ENCODE data around the gene FANCC. TPM values are rescaled to one million over a fixed set of nuclear protein-coding genes. Genes with fewer than 3 reads are reported as not detected.

Gene FANCC
- total RNA-seq, 1 experiment from 2014 or later, result 19.4 TPM

- no peaks in the 10 kb centered on the region for H3K9me3 ChIP-seq (ENCODE audit: control insufficient read depth in 1 of 2, insufficient read depth in 1 of 2, low read depth in 1 of 2, low read length in 2 of 2)
- no peaks in the 10 kb centered on the region for H4K20me1 ChIP-seq (ENCODE audit: insufficient read depth)
- no peaks in the 10 kb centered on the region for H3K79me2 ChIP-seq (ENCODE audit: insufficient read depth, low read length)
- H3K36me3 ChIP-seq (ENCODE audit: control insufficient read depth in 1 of 2, insufficient read depth in 2 of 2, low read length in 2 of 2), result no peaks in the 10 kb centered on the region
- no peak overlapping the region for H2AFZ ChIP-seq (ENCODE audit: low read depth, low read length, poor library complexity, severe bottlenecking)
- H3K4me3 ChIP-seq (replicated peaks in 1 of 2; ENCODE audit: low read depth in 1 of 2, low read length in 2 of 2), result no peak overlapping the region
- POLR2A ChIA-PET, result no interaction called here
- RAD21 ChIA-PET (ENCODE audit: low non-redundant PET in 1 of 2, low total read pairs in 2 of 2, uncharacterized antibody in 2 of 2, unreplicated experiment in 2 of 2), result no interaction called here
- H3K4me2 ChIP-seq (ENCODE audit: low read length), result no peak overlapping the region
- DNase-seq (ENCODE audit: low read depth, low spot score) (no peak), ATAC-seq (no peak)
- H3K9me2 ChIP-seq (ENCODE audit: insufficient read depth), result no peaks in the 10 kb centered on the region
- BruUV-seq (replicated peaks), result no TSS peak
- H3K27ac ChIP-seq (ENCODE audit: low read depth, low read length), result no peak overlapping the region
- intact Hi-C loops (cut with micrococcal nuclease), result loop anchor here (10.0 kb wide), 1 partner anchor 580 kb away; the partner anchor contains the start of gene PCAT7
- TF ChIP-seq POLR2AphosphoS5 (IDR thresholded peaks at IDR 0.05; ENCODE audit: low read depth, low read length), result no peak
- H3K27me3 ChIP-seq (ENCODE audit: insufficient read depth, low read length), result no peaks in the 10 kb centered on the region
- no peaks in the 10 kb centered on the region for H3K4me1 ChIP-seq (ENCODE audit: control insufficient read depth in 1 of 2, insufficient read depth in 2 of 2, low read length in 2 of 2)
- CTCF ChIA-PET, result no interaction called here
- no peak overlapping the region for H3K9ac ChIP-seq (ENCODE audit: low read length)
These were observed 183.0 kb downstream of the FANCC start for GRCh38 chr9:95134457-95134881.

- intact Hi-C loops (cut with micrococcal nuclease), result loop anchor here (10.0 kb wide), 1 partner anchor 579 kb away; the partner anchor contains the start of gene PCAT7
These were observed 184.2 kb downstream of the FANCC start for GRCh38 chr9:95133325-95133705.

More at GRCh38 chr9:95133325-95133705, 184.2 kb downstream of the FANCC start:
- ChIA-PET RAD21 (ENCODE audit: low non-redundant PET in 1 of 2, low total read pairs in 2 of 2, uncharacterized antibody in 2 of 2, unreplicated experiment in 2 of 2) (no interaction called here), POLR2A (no interaction called here), CTCF (no interaction called here)
- BruUV-seq (replicated peaks), result no TSS peak
- no peaks in the 10 kb centered on the region for H3K79me2 ChIP-seq (ENCODE audit: insufficient read depth, low read length)
- no peaks in the 10 kb centered on the region for H3K9me3 ChIP-seq (ENCODE audit: control insufficient read depth in 1 of 2, insufficient read depth in 1 of 2, low read depth in 1 of 2, low read length in 2 of 2)
- H3K4me2 ChIP-seq (ENCODE audit: low read length), result no peak overlapping the region
- no peaks in the 10 kb centered on the region for H3K4me1 ChIP-seq (ENCODE audit: control insufficient read depth in 1 of 2, insufficient read depth in 2 of 2, low read length in 2 of 2)
- H4K20me1 ChIP-seq (ENCODE audit: insufficient read depth), result no peaks in the 10 kb centered on the region
- no peak overlapping the region for H3K4me3 ChIP-seq (replicated peaks in 1 of 2; ENCODE audit: low read depth in 1 of 2, low read length in 2 of 2)
- H3K36me3 ChIP-seq (ENCODE audit: control insufficient read depth in 1 of 2, insufficient read depth in 2 of 2, low read length in 2 of 2), result no peaks in the 10 kb centered on the region
- no peak for TF ChIP-seq SRF (IDR thresholded peaks at IDR 0.05; ENCODE audit: low read depth)
- TF ChIP-seq EZH2phosphoT487 (IDR thresholded peaks at IDR 0.05; ENCODE audit: borderline replicate concordance), result no peak
- no peak for TF ChIP-seq RAD21 (IDR thresholded peaks at IDR 0.05; ENCODE audit: low read depth)
- TF ChIP-seq, protein P1, sequence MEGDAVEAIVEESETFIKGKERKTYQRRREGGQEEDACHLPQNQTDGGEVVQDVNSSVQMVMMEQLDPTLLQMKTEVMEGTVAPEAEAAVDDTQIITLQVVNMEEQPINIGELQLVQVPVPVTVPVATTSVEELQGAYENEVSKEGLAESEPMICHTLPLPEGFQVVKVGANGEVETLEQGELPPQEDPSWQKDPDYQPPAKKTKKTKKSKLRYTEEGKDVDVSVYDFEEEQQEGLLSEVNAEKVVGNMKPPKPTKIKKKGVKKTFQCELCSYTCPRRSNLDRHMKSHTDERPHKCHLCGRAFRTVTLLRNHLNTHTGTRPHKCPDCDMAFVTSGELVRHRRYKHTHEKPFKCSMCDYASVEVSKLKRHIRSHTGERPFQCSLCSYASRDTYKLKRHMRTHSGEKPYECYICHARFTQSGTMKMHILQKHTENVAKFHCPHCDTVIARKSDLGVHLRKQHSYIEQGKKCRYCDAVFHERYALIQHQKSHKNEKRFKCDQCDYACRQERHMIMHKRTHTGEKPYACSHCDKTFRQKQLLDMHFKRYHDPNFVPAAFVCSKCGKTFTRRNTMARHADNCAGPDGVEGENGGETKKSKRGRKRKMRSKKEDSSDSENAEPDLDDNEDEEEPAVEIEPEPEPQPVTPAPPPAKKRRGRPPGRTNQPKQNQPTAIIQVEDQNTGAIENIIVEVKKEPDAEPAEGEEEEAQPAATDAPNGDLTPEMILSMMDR (IDR thresholded peaks at IDR 0.05 in 2 of 3, conservative IDR thresholded peaks at IDR 0.05 in 1 of 3; ENCODE audit: borderline replicate concordance in 1 of 3, insufficient read depth in 1 of 3, low read depth in 2 of 3, low read length in 2 of 3), result no peak
- TF ChIP-seq FOSL1 (IDR thresholded peaks at IDR 0.05; ENCODE audit: low read depth), result no peak
- TF ChIP-seq, protein P2, sequence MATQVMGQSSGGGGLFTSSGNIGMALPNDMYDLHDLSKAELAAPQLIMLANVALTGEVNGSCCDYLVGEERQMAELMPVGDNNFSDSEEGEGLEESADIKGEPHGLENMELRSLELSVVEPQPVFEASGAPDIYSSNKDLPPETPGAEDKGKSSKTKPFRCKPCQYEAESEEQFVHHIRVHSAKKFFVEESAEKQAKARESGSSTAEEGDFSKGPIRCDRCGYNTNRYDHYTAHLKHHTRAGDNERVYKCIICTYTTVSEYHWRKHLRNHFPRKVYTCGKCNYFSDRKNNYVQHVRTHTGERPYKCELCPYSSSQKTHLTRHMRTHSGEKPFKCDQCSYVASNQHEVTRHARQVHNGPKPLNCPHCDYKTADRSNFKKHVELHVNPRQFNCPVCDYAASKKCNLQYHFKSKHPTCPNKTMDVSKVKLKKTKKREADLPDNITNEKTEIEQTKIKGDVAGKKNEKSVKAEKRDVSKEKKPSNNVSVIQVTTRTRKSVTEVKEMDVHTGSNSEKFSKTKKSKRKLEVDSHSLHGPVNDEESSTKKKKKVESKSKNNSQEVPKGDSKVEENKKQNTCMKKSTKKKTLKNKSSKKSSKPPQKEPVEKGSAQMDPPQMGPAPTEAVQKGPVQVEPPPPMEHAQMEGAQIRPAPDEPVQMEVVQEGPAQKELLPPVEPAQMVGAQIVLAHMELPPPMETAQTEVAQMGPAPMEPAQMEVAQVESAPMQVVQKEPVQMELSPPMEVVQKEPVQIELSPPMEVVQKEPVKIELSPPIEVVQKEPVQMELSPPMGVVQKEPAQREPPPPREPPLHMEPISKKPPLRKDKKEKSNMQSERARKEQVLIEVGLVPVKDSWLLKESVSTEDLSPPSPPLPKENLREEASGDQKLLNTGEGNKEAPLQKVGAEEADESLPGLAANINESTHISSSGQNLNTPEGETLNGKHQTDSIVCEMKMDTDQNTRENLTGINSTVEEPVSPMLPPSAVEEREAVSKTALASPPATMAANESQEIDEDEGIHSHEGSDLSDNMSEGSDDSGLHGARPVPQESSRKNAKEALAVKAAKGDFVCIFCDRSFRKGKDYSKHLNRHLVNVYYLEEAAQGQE (IDR thresholded peaks at IDR 0.05; ENCODE audit: low read depth), result no peak
- TF ChIP-seq ZNF274 (IDR thresholded peaks at IDR 0.05; ENCODE audit: low read depth, low read length), result no peak
- no peak for TF ChIP-seq EZH2 (IDR thresholded peaks at IDR 0.05)
- TF ChIP-seq SIN3A (IDR thresholded peaks at IDR 0.05; ENCODE audit: low read depth), result no peak
- TF ChIP-seq, protein P3, sequence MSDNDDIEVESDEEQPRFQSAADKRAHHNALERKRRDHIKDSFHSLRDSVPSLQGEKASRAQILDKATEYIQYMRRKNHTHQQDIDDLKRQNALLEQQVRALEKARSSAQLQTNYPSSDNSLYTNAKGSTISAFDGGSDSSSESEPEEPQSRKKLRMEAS (IDR thresholded peaks at IDR 0.05), result no peak
- no peak for TF ChIP-seq EGR1 (IDR thresholded peaks at IDR 0.05; ENCODE audit: low read depth)
- TF ChIP-seq CBX3 (IDR thresholded peaks at IDR 0.05; ENCODE audit: low read depth), result no peak
- no peak for TF ChIP-seq ELF1 (IDR thresholded peaks at IDR 0.05; ENCODE audit: borderline replicate concordance, low read depth)
- no peak for TF ChIP-seq YY1 (IDR thresholded peaks at IDR 0.05; ENCODE audit: extremely low read depth, insufficient replicate concordance, low read depth, low read length)
- no peak overlapping the region for H2AFZ ChIP-seq (ENCODE audit: low read depth, low read length, poor library complexity, severe bottlenecking)
- DNase-seq (ENCODE audit: low read depth, low spot score), result no peak
- ATAC-seq, result no peak
- H3K27ac ChIP-seq (ENCODE audit: low read depth, low read length), result no peak overlapping the region
- H3K9ac ChIP-seq (ENCODE audit: low read length), result no peak overlapping the region
- H3K9me2 ChIP-seq (ENCODE audit: insufficient read depth), result no peaks in the 10 kb centered on the region
- H3K27me3 ChIP-seq (ENCODE audit: insufficient read depth, low read length), result no peaks in the 10 kb centered on the region
